Transverse colon (tissue), 4 donors: Measurements from ENCODE around the gene SCRN3.

ENCODE experiments used
- CTCF ChIP-seq, 5 experiments: fragments of 200-600 bp in 3 of 5; fragments of 450-650 bp in 2 of 5; sonication (generic) in 3 of 5; IDR thresholded peaks; 1 replicate in 2 of 5; 2 replicates in 3 of 5; pipeline ENCODE4 v1.5.1; 2016 to 2017; ENCODE audit warnings: antibody characterized with exemption in 5 of 5, inconsistent platforms in 3 of 5, mild to moderate bottlenecking in 2 of 5, moderate library complexity in 1 of 5
- POLR2AphosphoS5 ChIP-seq, 3 donors: sonication (generic); formaldehyde crosslinking; IDR thresholded peaks; one replicate each; pipeline ENCODE4 v1.6.1; 2016; ENCODE audit warnings: antibody characterized with exemption in 3 of 3

- TF ChIP-seq POLR2AphosphoS5 (IDR thresholded peaks at IDR 0.05) (no peak), CTCF (IDR thresholded peaks at IDR 0.05) (no peak)
Measured at GRCh38 chr2:174436351-174436750, 40.8 kb downstream of the SCRN3 start.
